HepG2 (cell line): ENCODE results near the gene HOXC4.

ENCODE experiments used
- GATAD1 ChIP-seq: IDR thresholded peaks from 2 replicates; pipeline ENCODE4 v1.6.1; 2016; ENCODE audit warnings: missing genetic modification reagents, missing compliant biosample characterization
- NBN ChIP-seq: fragments of 450-650 bp; conservative IDR thresholded peaks from 2 replicates; pipeline ENCODE4 v1.6.1; 2017
- NONO ChIP-seq, 2 experiments: fragments of 450-650 bp in 1 of 2; sonication (generic) in 1 of 2; formaldehyde crosslinking in 1 of 2; IDR thresholded peaks in 1 of 2; conservative IDR thresholded peaks in 1 of 2; 2 replicates each; pipeline versions ENCODE4 v1.6.1 to v1.8.0; 2017 to 2022; ENCODE audit warnings: mild to moderate bottlenecking in 1 of 2, missing genetic modification reagents in 1 of 2, moderate library complexity in 1 of 2
- PHF8 ChIP-seq: sonication (generic); formaldehyde crosslinking; IDR thresholded peaks from 2 replicates; pipeline ENCODE4 v1.5.0; 2020; ENCODE audit warnings: missing genetic modification reagents
- POLR2AphosphoS5 ChIP-seq: IDR thresholded peaks from 2 replicates; pipeline ENCODE4 v1.6.1; 2012; ENCODE audit warnings: low read depth, low read length
- RAD21 ChIP-seq: fragments of 450-650 bp; formaldehyde crosslinking; IDR thresholded peaks from 2 replicates; pipeline ENCODE4 v1.5.0; 2020; ENCODE audit warnings: mild to moderate bottlenecking
- ZBTB20 ChIP-seq: sonication (generic); formaldehyde crosslinking; IDR thresholded peaks from 2 replicates; pipeline ENCODE4 v1.8.1; 2023; ENCODE audit warnings: missing genetic modification reagents, low read depth, mild to moderate bottlenecking, borderline replicate concordance
- ZNF292 ChIP-seq: sonication (generic); formaldehyde crosslinking; IDR thresholded peaks from 2 replicates; pipeline ENCODE4 v1.8.1; 2022; ENCODE audit warnings: mild to moderate bottlenecking, low read depth, missing genetic modification reagents, borderline replicate concordance
- ZNF607 ChIP-seq: sonication (generic); formaldehyde crosslinking; IDR thresholded peaks from 2 replicates; pipeline ENCODE4 v1.5.1; 2020; ENCODE audit warnings: missing genetic modification reagents, mild to moderate bottlenecking, borderline replicate concordance
- TF ChIP-seq, protein P1 (sequence below): sonication (generic); formaldehyde crosslinking; conservative IDR thresholded peaks from 2 replicates; pipeline ENCODE4 v1.4.0; 2020; ENCODE audit warnings: missing genetic modification reagents
- TF ChIP-seq, protein P2 (sequence below): sonication (generic); formaldehyde crosslinking; IDR thresholded peaks from 2 replicates; pipeline ENCODE4 v1.5.0; 2020; ENCODE audit warnings: mild to moderate bottlenecking, missing genetic modification reagents, moderate library complexity
- TF ChIP-seq, protein P3 (sequence below): IDR thresholded peaks from 2 replicates; pipeline ENCODE4 v1.6.1; 2016; ENCODE audit warnings: low read depth
- TF ChIP-seq, protein P4 (sequence below), 2 experiments: sonication (generic) in 1 of 2; formaldehyde crosslinking in 1 of 2; IDR thresholded peaks; 2 replicates each; pipeline versions ENCODE4 v1.5.1 to v1.6.1; 2011 to 2020; ENCODE audit warnings: borderline replicate concordance in 1 of 2, low read depth in 1 of 2, low read length in 1 of 2, mild to moderate bottlenecking in 1 of 2, missing genetic modification reagents in 1 of 2, moderate library complexity in 1 of 2

DNA sequence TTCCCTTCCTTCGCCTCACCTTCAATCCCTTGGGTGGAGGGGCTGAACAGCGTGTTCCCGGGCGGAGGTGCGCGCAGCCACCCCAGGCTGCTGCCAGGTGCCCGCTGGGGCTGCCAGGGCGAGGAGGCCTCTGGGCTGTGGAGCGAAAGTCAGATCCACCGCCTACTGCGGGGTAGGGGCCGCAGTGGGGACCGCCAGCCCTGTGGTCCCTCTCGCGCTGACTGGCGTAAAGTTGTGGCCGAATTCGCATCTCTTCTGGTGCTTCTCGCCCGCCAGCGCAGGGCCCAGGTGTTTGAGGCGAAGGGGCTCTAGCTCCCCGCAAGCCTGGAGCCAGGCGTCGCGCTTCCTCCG lies 6.9 kb upstream of the HOXC4 start:
- TF ChIP-seq, protein P1, sequence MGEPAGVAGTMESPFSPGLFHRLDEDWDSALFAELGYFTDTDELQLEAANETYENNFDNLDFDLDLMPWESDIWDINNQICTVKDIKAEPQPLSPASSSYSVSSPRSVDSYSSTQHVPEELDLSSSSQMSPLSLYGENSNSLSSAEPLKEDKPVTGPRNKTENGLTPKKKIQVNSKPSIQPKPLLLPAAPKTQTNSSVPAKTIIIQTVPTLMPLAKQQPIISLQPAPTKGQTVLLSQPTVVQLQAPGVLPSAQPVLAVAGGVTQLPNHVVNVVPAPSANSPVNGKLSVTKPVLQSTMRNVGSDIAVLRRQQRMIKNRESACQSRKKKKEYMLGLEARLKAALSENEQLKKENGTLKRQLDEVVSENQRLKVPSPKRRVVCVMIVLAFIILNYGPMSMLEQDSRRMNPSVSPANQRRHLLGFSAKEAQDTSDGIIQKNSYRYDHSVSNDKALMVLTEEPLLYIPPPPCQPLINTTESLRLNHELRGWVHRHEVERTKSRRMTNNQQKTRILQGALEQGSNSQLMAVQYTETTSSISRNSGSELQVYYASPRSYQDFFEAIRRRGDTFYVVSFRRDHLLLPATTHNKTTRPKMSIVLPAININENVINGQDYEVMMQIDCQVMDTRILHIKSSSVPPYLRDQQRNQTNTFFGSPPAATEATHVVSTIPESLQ (CRISPR knock-in tag) = no peak
- no peak for TF ChIP-seq ZBTB20 (CRISPR knock-in tag)
- TF ChIP-seq, protein P2, sequence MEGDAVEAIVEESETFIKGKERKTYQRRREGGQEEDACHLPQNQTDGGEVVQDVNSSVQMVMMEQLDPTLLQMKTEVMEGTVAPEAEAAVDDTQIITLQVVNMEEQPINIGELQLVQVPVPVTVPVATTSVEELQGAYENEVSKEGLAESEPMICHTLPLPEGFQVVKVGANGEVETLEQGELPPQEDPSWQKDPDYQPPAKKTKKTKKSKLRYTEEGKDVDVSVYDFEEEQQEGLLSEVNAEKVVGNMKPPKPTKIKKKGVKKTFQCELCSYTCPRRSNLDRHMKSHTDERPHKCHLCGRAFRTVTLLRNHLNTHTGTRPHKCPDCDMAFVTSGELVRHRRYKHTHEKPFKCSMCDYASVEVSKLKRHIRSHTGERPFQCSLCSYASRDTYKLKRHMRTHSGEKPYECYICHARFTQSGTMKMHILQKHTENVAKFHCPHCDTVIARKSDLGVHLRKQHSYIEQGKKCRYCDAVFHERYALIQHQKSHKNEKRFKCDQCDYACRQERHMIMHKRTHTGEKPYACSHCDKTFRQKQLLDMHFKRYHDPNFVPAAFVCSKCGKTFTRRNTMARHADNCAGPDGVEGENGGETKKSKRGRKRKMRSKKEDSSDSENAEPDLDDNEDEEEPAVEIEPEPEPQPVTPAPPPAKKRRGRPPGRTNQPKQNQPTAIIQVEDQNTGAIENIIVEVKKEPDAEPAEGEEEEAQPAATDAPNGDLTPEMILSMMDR (CRISPR knock-in tag) = no peak
- TF ChIP-seq PHF8 (CRISPR knock-in tag) = no peak
- no peak for TF ChIP-seq POLR2AphosphoS5
- TF ChIP-seq, protein P3, sequence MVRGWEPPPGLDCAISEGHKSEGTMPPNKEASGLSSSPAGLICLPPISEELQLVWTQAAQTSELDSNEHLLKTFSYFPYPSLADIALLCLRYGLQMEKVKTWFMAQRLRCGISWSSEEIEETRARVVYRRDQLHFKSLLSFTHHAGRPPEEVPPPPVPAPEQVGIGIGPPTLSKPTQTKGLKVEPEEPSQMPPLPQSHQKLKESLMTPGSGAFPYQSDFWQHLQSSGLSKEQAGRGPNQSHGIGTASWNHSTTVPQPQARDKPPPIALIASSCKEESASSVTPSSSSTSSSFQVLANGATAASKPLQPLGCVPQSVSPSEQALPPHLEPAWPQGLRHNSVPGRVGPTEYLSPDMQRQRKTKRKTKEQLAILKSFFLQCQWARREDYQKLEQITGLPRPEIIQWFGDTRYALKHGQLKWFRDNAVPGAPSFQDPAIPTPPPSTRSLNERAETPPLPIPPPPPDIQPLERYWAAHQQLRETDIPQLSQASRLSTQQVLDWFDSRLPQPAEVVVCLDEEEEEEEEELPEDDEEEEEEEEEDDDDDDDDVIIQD (CRISPR knock-in tag) = no peak
- no peak for TF ChIP-seq GATAD1 (CRISPR knock-in tag)
- TF ChIP-seq, protein P4, sequence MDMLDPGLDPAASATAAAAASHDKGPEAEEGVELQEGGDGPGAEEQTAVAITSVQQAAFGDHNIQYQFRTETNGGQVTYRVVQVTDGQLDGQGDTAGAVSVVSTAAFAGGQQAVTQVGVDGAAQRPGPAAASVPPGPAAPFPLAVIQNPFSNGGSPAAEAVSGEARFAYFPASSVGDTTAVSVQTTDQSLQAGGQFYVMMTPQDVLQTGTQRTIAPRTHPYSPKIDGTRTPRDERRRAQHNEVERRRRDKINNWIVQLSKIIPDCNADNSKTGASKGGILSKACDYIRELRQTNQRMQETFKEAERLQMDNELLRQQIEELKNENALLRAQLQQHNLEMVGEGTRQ (IDR thresholded peaks at IDR 0.05; ENCODE audit: low read depth, low read length) = no peak
- TF ChIP-seq, protein P4 (CRISPR knock-in tag; IDR thresholded peaks at IDR 0.05; ENCODE audit: borderline replicate concordance) = no peak
- TF ChIP-seq ZNF292 (CRISPR knock-in tag) = no peak
- no peak for TF ChIP-seq RAD21 (CRISPR knock-in tag)
- TF ChIP-seq NONO (IDR thresholded peaks at IDR 0.05) = no peak
- no peak for TF ChIP-seq NONO (CRISPR knock-in tag; conservative IDR thresholded peaks at IDR 0.05)
- no peak for TF ChIP-seq ZNF607 (CRISPR knock-in tag)
- no peak for TF ChIP-seq NBN
